Muscle of leg (tissue), 9 donors: ENCODE data around the gene RELL2. TPM values are rescaled to one million over a fixed set of nuclear protein-coding genes. Genes with fewer than 3 reads are reported as not detected.

Experiments
- polyA plus RNA-seq, 8 donors: library from polyadenylated mRNA; unstranded; fragments of 120-200 nt; gene quantifications; one replicate each; pipeline versions ENCODE4 v1.2.1 to v1.2.3, GENCODE V29; 2013; ENCODE audit warnings: inconsistent platforms in 1 of 8, low replicate concordance in 1 of 8; ENCODE audit not compliant: insufficient read length in 8 of 8, insufficient read depth in 1 of 8
- total RNA-seq: library from RNA; stranded (reverse); fragments of 120-200 nt; gene quantifications from one replicate; pipeline ENCODE4 v1.2.4, GENCODE V29; 2013

Gene RELL2
- total and polyA plus RNA-seq, 9 donors: 0.18 to 0.53 (median 0.36) TPM

Other genes with a start within 250 kb of the RELL2 start
- gene PCDHGB4, start 249.3 kb upstream of the RELL2 start, total RNA-seq: 4.2 TPM
- gene PCDHGB4, start 249.3 kb upstream of the RELL2 start, polyA plus RNA-seq: 1 to 10 TPM; 1.7 to 3.6 (median 2.5) TPM
- gene PCDHGA8, start 244.4 kb upstream of the RELL2 start, total RNA-seq: 1.6 TPM
- under 1 TPM; 0.31 to 0.95 (median 0.61) TPM for gene PCDHGA8, start 244.4 kb upstream of the RELL2 start, polyA plus RNA-seq
- gene PCDHGB5, start 239.1 kb upstream of the RELL2 start, total RNA-seq: 4.3 TPM
- gene PCDHGB5, start 239.1 kb upstream of the RELL2 start, polyA plus RNA-seq: 1 to 10 TPM; 3.0 to 6.3 (median 4.5) TPM
- gene PCDHGA9, start 234.2 kb upstream of the RELL2 start, total RNA-seq: 3.8 TPM
- gene PCDHGA9, start 234.2 kb upstream of the RELL2 start, polyA plus RNA-seq: 1 to 10 TPM; 3.0 to 4.7 (median 4.0) TPM
- gene PCDHGB6, start 229.0 kb upstream of the RELL2 start, total RNA-seq: 3.0 TPM
- 1 to 10 TPM; 2.8 to 6.0 (median 4.3) TPM for gene PCDHGB6, start 229.0 kb upstream of the RELL2 start, polyA plus RNA-seq
- gene PCDHGA10, start 224.0 kb upstream of the RELL2 start, total RNA-seq: 3.0 TPM
- 1 to 10 TPM; 1.3 to 3.4 (median 2.1) TPM for gene PCDHGA10, start 224.0 kb upstream of the RELL2 start, polyA plus RNA-seq
- 4.2 TPM for gene PCDHGB7, start 219.3 kb upstream of the RELL2 start, total RNA-seq
- 10 to 100 TPM in 1 of 8 donors, 1 to 10 TPM in 7; 5.0 to 10.5 (median 9.0) TPM for gene PCDHGB7, start 219.3 kb upstream of the RELL2 start, polyA plus RNA-seq
- 3.1 TPM for gene PCDHGA11, start 215.9 kb upstream of the RELL2 start, total RNA-seq
- 1 to 10 TPM; 1.9 to 5.2 (median 3.4) TPM for gene PCDHGA11, start 215.9 kb upstream of the RELL2 start, polyA plus RNA-seq
- gene PCDHGA12, start 206.5 kb upstream of the RELL2 start, total RNA-seq: 2.4 TPM
- 1 to 10 TPM; 1.4 to 3.6 (median 2.1) TPM for gene PCDHGA12, start 206.5 kb upstream of the RELL2 start, polyA plus RNA-seq
- 52.7 TPM for gene PCDHGC3, start 161.0 kb upstream of the RELL2 start, total RNA-seq
- 100 to 1,000 TPM in 7 of 8 donors, 10 to 100 TPM in 1; 87.6 to 165 (median 131) TPM for gene PCDHGC3, start 161.0 kb upstream of the RELL2 start, polyA plus RNA-seq
- gene PCDHGC4, start 152.0 kb upstream of the RELL2 start, total RNA-seq: 1.8 TPM
- 1 to 10 TPM in 7 of 8 donors, under 1 TPM in 1; 0.98 to 2.1 (median 1.5) TPM for gene PCDHGC4, start 152.0 kb upstream of the RELL2 start, polyA plus RNA-seq
- gene PCDHGC5, start 147.9 kb upstream of the RELL2 start, total RNA-seq: 0.75 TPM
- gene PCDHGC5, start 147.9 kb upstream of the RELL2 start, polyA plus RNA-seq: 1 to 10 TPM in 1 of 8 donors, under 1 TPM in 7; 0.29 to 1.1 (median 0.48) TPM
- gene DIAPH1, start 18.0 kb upstream of the RELL2 start, total RNA-seq: 11.5 TPM
- 10 to 100 TPM; 19.5 to 34.5 (median 28.6) TPM for gene DIAPH1, start 18.0 kb upstream of the RELL2 start, polyA plus RNA-seq
- 39.8 TPM for gene HDAC3, start 148 bp upstream of the RELL2 start, total RNA-seq
- gene HDAC3, start 148 bp upstream of the RELL2 start, polyA plus RNA-seq: 10 to 100 TPM; 42.3 to 62.2 (median 55.6) TPM
- 9.1 TPM for gene FCHSD1, start 14.4 kb downstream of the RELL2 start, total RNA-seq
- gene FCHSD1, start 14.4 kb downstream of the RELL2 start, polyA plus RNA-seq: 10 to 100 TPM in 1 of 8 donors, 1 to 10 TPM in 7; 5.9 to 10.3 (median 7.4) TPM
- gene ARAP3, start 45.2 kb downstream of the RELL2 start, total RNA-seq: 6.8 TPM
- gene ARAP3, start 45.2 kb downstream of the RELL2 start, polyA plus RNA-seq: 10 to 100 TPM; 12.8 to 19.3 (median 14.1) TPM
- 20.3 TPM for gene PCDH1, start 241.4 kb downstream of the RELL2 start, total RNA-seq
- 10 to 100 TPM; 13.9 to 24.7 (median 17.6) TPM for gene PCDH1, start 241.4 kb downstream of the RELL2 start, polyA plus RNA-seq